Heart right ventricle (tissue), 16 donors: Measurements from ENCODE around the gene MUC22. TPM values are rescaled to one million over a fixed set of nuclear protein-coding genes. Genes with fewer than 3 reads are reported as not detected.
A peak's percentile ranks its signal among the peaks of the same experiment; 100 is the strongest.
"Not testable (repeated sequence)": the region's sequence is repeated elsewhere in the genome, so short reads cannot be mapped to it uniquely, and the experiment has no call there.

Experiments
- ATAC-seq, 8 donors: fragments of 200-7000 bp; cut with Tn5 transposase; one replicate each; pipeline ENCODE4 v1.9.1; 2020; ENCODE audit warnings: mild to moderate bottlenecking in 8 of 8, moderate library complexity in 8 of 8, moderate number of reproducible peaks in 1 of 8
- DNase-seq, 2 donors: peaks; one replicate each; pipeline ENCODE4 v3.0.0-alpha.2; 2020
- H3K27ac ChIP-seq, 10 donors: fragments of 200-600 bp; sonication (generic) in 2 of 10; one replicate each; pipeline versions ENCODE4 v1.5.0 to v1.8.0; 2020 to 2022; ENCODE audit warnings: mild to moderate bottlenecking in 3 of 10
- H3K27me3 ChIP-seq, 7 donors: fragments of 200-600 bp; one replicate each; pipeline ENCODE4 v1.8.0; 2021 to 2022; ENCODE audit warnings: mild to moderate bottlenecking in 2 of 7
- H3K36me3 ChIP-seq, 9 donors: fragments of 200-600 bp; sonication (generic) in 1 of 9; one replicate each; pipeline versions ENCODE4 v1.5.0 to v1.8.0; 2020 to 2022; ENCODE audit warnings: mild to moderate bottlenecking in 2 of 9
- H3K4me1 ChIP-seq, 9 donors: fragments of 200-600 bp; sonication (generic) in 1 of 9; one replicate each; pipeline versions ENCODE4 v1.5.0 to v1.8.0; 2020 to 2022; ENCODE audit warnings: mild to moderate bottlenecking in 4 of 9
- H3K4me3 ChIP-seq, 10 donors: fragments of 200-600 bp; sonication (generic) in 2 of 10; one replicate each; pipeline versions ENCODE4 v1.5.0 to v1.8.0; 2020 to 2022; ENCODE audit warnings: mild to moderate bottlenecking in 7 of 10, moderate library complexity in 2 of 10
- H3K9me3 ChIP-seq, 11 donors: fragments of 200-600 bp in 10 of 11; sonication (generic) in 2 of 11; one replicate each; pipeline versions ENCODE4 v1.5.0 to v1.8.0; 2013 to 2022; ENCODE audit warnings: mild to moderate bottlenecking in 2 of 11, control low read depth in 1 of 11, moderate library complexity in 1 of 11
- WGBS, 2 donors: extraction: QIAGEN DNeasy Blood & Tissue Kit; methylation state at CpG; one replicate each; pipeline ENCODE4 v1.1.7; 2013; ENCODE audit warnings: inconsistent platforms in 1 of 2; 5-methylcytosine and 5-hydroxymethylcytosine counted together
- intact Hi-C, 10 donors: fragments of 100-400 bp; cut with DNase I; formaldehyde crosslinking; loops; one replicate each; pipeline versions ENCODE4 v1.11.1 to v1.14.2; 2022
- polyA plus RNA-seq, 2 donors: library from polyadenylated mRNA; stranded (reverse); fragments of 200-250 nt; gene quantifications; one replicate each; pipeline ENCODE4 v1.2.3, GENCODE V29; 2013
- total RNA-seq, 10 donors: library from RNA; stranded (reverse); fragmentation: NEBNext Ultra II Directional in 3 of 10; extraction: Animal tissue kit (Norgen Biotek cat#: 25700) in 3 of 10; gene quantifications; one replicate each; pipeline versions ENCODE4 v1.2.1 to v1.2.4, GENCODE V29; 2021 to 2023
- TF ChIP-seq, protein P1 (sequence below), 9 donors: fragments of 200-600 bp; sonication (generic) in 2 of 9; IDR thresholded peaks; one replicate each; pipeline versions ENCODE4 v1.5.0 to v1.8.0; 2021 to 2022; ENCODE audit warnings: antibody characterized with exemption in 9 of 9, mild to moderate bottlenecking in 5 of 9, moderate library complexity in 1 of 9
- donor health status: Arrhythmogenic right ventricular cardiomyopathy.
- donor health status: ischemic (EF 13 %, LVEDD 7.1; RV severe dilation, severe dysfunction).
- donor health status: healthy with polysubstance abuse.
- donor health status: DM: no; HTN: yes; CAD: no.
- donor health status: DM: no; HTN: no; CAD: no.
- donor health status: ischemic (EF 25% LVEDD 6.9; RV normal size, moderate dysfunction).
- donor health status: ischemic (EF 25% LVEDD 5.7; RV mildly dilated, moderate dysfunction).
- donor health status: healthy.
- donor health status: DM: yes; HTN: yes; CAD: no.
- donor health status: Ischemic cardiomyopathy.
- donor health status: ischemic (EF 35%, LVEDD 5.7; RV mildly dilated, moderate dysfunction).
- donor health status: nonischemic (EF 11% LVEDD 7.7; RV severe dilation, severe dysfunction).
- donor health status: DM: yes; HTN: yes; CAD: no.
- donor health status: PGD.
- donor health status: ischemic (EF 29% LVEDD 5.4; RV normal size, mild dysfunction).
- donor health status: nonischemic (EF 23%, LVEDD 6.1; RV moderate dilation, normal function).

The MUC22 gene
- total and polyA plus RNA-seq, 12 donors = under 0.01 to 0.64 (median 0.24) TPM

DNA sequence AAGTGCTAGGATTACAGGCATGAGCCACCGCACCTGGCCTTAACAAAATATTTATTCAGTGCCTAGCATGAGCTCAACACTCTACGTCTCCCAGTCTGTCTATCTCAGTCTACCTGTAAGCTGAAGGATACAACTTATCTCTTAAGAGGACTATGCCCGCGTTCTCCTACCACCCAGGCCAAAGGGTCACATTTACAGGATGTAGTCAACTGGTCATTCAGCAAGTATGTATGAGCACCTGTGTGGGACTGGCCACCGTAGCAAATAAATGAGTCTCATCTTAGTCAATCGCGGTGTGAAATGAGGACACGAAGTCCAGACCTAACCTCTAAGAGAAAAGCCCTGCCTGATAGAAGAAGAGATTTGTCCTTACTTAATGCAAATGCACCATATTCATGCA lies 49.9 kb downstream of the MUC22 start:
- no peaks in the 10 kb centered on the region for H3K9me3 ChIP-seq
- WGBS, 2 donors = 96% methylated on average over 8 of the region's 8 CpGs
- DNase-seq (no peak), ATAC-seq (no peak)
- intact Hi-C loops = loop anchor here in 2 of 10 donors (5.0 kb wide), 2 partner anchors 128 to 138 kb away; partner anchors contain the start of gene SFTA2 (in 1 of the 2)
- H3K4me1 ChIP-seq = peaks cover 0 to 3% (median 0%) of the 10 kb centered on the region in 9 donors
- H3K4me3 ChIP-seq = no peak overlapping the region
- peaks cover 0 to 6% (median 0%) of the 10 kb centered on the region in 7 donors for H3K27me3 ChIP-seq
- H3K27ac ChIP-seq = no peak overlapping the region
- H3K36me3 ChIP-seq = no peaks in the 10 kb centered on the region
- TF ChIP-seq, protein P1, sequence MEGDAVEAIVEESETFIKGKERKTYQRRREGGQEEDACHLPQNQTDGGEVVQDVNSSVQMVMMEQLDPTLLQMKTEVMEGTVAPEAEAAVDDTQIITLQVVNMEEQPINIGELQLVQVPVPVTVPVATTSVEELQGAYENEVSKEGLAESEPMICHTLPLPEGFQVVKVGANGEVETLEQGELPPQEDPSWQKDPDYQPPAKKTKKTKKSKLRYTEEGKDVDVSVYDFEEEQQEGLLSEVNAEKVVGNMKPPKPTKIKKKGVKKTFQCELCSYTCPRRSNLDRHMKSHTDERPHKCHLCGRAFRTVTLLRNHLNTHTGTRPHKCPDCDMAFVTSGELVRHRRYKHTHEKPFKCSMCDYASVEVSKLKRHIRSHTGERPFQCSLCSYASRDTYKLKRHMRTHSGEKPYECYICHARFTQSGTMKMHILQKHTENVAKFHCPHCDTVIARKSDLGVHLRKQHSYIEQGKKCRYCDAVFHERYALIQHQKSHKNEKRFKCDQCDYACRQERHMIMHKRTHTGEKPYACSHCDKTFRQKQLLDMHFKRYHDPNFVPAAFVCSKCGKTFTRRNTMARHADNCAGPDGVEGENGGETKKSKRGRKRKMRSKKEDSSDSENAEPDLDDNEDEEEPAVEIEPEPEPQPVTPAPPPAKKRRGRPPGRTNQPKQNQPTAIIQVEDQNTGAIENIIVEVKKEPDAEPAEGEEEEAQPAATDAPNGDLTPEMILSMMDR (IDR thresholded peaks at IDR 0.05) = no peak

DNA sequence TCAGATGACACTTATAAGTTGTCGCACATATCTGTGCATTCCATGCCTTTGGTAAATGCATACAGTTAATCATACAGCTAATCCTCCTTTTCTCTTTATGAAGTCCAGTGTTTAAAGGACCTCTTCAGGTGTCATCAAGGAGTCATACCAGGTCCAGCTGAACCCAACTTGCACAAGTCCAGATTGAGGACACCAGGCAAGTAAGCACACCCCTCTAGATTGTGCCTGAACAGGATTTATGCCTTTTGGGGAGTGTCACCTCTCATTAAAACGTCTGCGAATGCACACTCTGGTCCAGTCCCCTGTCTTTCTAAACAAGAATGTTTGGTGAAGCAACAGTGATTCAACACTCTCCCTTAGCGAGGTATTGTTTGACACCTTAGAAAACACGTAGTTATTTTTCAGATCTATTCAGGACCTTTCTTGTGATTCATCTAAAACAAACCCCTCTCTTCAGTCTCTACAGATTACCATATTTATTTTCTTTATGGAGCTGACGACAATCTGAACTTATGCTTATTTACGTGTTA lies 53.7 kb downstream of the MUC22 start:
- DNase-seq (no peak), ATAC-seq (no peak)
- Histone ChIP-seq H3K4me1 (no peaks in the 10 kb centered on the region), H3K9me3 (no peaks in the 10 kb centered on the region), H3K36me3 (no peaks in the 10 kb centered on the region), H3K27me3 (peaks cover 0 to 6% (median 0%) of the 10 kb centered on the region in 7 donors), H3K4me3 (no peak overlapping the region), H3K27ac (no peak overlapping the region)
- TF ChIP-seq, protein P1 (IDR thresholded peaks at IDR 0.05) = no peak
- WGBS, 2 donors = 82 to 89% methylated on average over 7 of the region's 7 CpGs
- intact Hi-C loops = loop anchor here in 2 of 10 donors (5.0 kb wide), 2 partner anchors 132 to 142 kb away; partner anchors contain the start of gene SFTA2 (in 1 of the 2)

DNA sequence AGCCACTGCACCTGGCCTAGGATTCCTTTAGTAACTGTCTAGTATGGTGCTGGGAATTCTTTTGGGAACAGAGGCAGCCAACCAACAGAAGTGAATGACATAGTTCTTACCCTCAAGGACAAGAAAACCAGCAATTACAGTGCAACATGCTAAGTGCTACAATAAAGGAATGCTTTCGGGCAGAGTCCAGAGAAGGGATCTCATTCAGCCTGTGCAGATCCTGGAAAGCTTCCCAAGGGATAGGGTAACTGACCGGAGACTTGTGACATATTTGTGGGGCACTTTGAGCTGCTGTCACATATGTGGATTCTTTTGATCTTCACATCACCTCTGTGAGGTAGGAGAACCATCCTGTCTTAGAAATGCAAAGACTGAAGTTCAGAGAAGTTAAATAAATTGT lies 55.3 kb downstream of the MUC22 start:
- ATAC-seq = peak in 1 of 8 donors; percentile 33
- 44 to 83% methylated on average over 2 of the region's 2 CpGs for WGBS, 2 donors
- intact Hi-C loops = loop anchor here in 1 of 10 donors (5.0 kb wide), 1 partner anchor 238 kb away; no protein-coding TSS in a partner anchor

DNA sequence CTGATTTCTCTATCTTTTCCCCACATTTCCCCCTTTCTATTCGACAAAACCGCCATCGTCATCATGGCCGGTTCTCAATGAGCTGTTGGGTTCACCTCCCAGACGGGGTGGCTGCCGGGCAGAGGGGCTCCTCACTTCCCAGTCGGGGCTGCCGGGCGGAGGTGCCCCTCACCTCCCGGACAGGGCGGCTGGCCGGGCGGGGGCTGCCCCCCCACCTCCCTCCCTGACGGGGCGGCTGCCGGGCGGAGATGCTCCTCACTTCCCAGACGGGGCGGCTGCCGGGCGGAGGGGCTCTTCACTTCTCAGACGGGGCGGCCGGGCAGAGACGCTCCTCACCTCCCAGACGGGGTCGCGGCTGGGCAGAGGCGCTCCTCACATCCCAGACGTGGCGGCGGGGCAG lies 56.8 kb downstream of the MUC22 start:
- H3K4me3 ChIP-seq, H3K27me3 ChIP-seq, H3K4me1 ChIP-seq, H3K27ac ChIP-seq, DNase-seq, H3K9me3 ChIP-seq, ATAC-seq, H3K36me3 ChIP-seq: not testable (repeated sequence)
- WGBS, 2 donors = 84 to 96% methylated on average over 14 to 24 of the region's 32 CpGs
- intact Hi-C loops = loop anchor here in 1 of 10 donors (5.0 kb wide), 1 partner anchor 240 kb away; no protein-coding TSS in a partner anchor

More for the DNA sequence above, 55.3 kb downstream of the MUC22 start:
- H3K4me1 ChIP-seq = no peaks in the 10 kb centered on the region
- TF ChIP-seq, protein P1 (IDR thresholded peaks at IDR 0.05) = no peak
- no peak overlapping the region for H3K4me3 ChIP-seq
- no peaks in the 10 kb centered on the region for H3K36me3 ChIP-seq
- no peak for DNase-seq
- no peaks in the 10 kb centered on the region for H3K9me3 ChIP-seq
- H3K27me3 ChIP-seq = peaks cover 0 to 6% (median 0%) of the 10 kb centered on the region in 7 donors
- H3K27ac ChIP-seq = no peak overlapping the region

DNA sequence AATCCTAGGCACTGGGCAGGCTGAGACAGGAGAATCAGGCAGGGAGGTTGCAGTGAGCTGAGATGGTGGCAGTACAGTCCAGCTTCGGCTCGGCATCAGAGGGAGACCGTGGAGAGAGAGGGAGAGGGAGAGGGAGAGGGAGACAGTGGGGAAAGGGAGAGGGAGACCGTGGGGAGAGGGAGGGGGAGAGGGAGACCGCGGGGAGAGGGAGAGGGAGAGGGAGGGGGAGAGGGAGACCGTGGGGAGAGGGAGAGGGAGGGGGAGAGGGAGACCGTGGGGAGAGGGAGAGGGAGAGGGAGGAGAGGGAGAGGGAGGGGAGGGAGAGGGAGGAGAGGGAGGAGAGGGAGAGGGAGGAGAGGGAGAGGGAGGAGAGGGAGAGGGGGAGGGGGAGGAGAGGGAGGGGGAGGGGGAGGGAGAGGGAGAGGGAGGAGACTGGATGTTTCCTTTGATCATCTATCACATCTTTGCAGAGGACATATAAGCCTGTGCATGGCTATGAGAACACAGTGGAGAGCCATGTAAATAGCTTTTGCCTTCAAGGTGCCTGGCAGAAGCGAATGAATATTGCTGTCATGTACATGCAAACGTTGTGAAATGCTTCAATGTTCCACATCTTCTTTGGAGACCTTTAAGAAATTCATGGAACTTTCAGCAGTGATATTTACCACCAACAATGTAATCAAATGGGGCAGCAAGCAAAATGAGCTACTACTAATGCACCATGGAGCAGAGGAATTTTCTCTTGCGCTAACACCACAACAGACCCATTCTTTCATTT lies 57.8 kb downstream of the MUC22 start:
- H3K36me3 ChIP-seq, H3K27ac ChIP-seq, H3K27me3 ChIP-seq, ATAC-seq, H3K4me3 ChIP-seq, DNase-seq, H3K9me3 ChIP-seq: not testable (repeated sequence)
- 88 to 89% methylated on average over 6 of the region's 11 CpGs for WGBS, 2 donors
- peaks cover 0 to 13% (median 0%) of the 10 kb centered on the region in 9 donors for H3K4me1 ChIP-seq
- intact Hi-C loops = loop anchor here in 3 of 10 donors (2.0 to 5.0 kb wide), 3 partner anchors 151 to 241 kb away; partner anchors contain the start of gene VARS2 (in 1 of the 3)
